Activated CD4-positive, alpha-beta T cell treated with anti-CD3 and anti-CD28 coated beads for 36 hours (primary cell): ENCODE measurements around the gene FILIP1L. TPM values are rescaled to one million over a fixed set of nuclear protein-coding genes. Genes with fewer than 3 reads are reported as not detected.
A peak's percentile ranks its signal among the peaks of the same experiment; 100 is the strongest.

Source experiments
- ATAC-seq: fragments of 200-7000 bp; cut with Tn5 transposase; one replicate; pipeline ENCODE4 v1.10.0; 2021; ENCODE audit warnings: mild to moderate bottlenecking, moderate library complexity
- CTCF ChIA-PET: fragments of 350-600 bp; sonication (Branson Sonifier 250); formaldehyde crosslinking; loops from one replicate; lab custom pipeline; 2021; ENCODE audit warnings: antibody characterized with exemption; lab: Charles Lee
- POLR2A ChIA-PET: fragments of 350-600 bp; sonication (Branson Sonifier 250); formaldehyde crosslinking; loops from one replicate; lab custom pipeline; 2021; ENCODE audit warnings: antibody characterized with exemption, inconsistent platforms; lab: Charles Lee
- DNase-seq: peaks from one replicate; pipeline ENCODE4 v3.0.0-alpha.2; 2020
- H3K27ac Mint-ChIP-seq: one replicate; pipeline ENCODE4 v1.8.0; 2021; ENCODE audit warnings: mixed read lengths
- H3K27me3 Mint-ChIP-seq: one replicate; pipeline ENCODE4 v1.8.0; 2021; ENCODE audit warnings: mixed read lengths
- H3K36me3 Mint-ChIP-seq: one replicate; pipeline ENCODE4 v1.8.0; 2021; ENCODE audit warnings: low read depth, mixed read lengths
- H3K4me1 Mint-ChIP-seq: one replicate; pipeline ENCODE4 v1.8.0; 2021; ENCODE audit warnings: mixed read lengths
- H3K4me3 Mint-ChIP-seq: one replicate; pipeline ENCODE4 v1.8.0; 2021; ENCODE audit warnings: mild to moderate bottlenecking, moderate library complexity, mixed read lengths
- H3K9me3 Mint-ChIP-seq: one replicate; pipeline ENCODE4 v1.8.0; 2021; ENCODE audit warnings: low read depth, mixed read lengths
- intact Hi-C, 2 experiments: fragments of 100-400 bp; cut with DNase I in 1 of 2; cut with micrococcal nuclease in 1 of 2; formaldehyde crosslinking; loops; one replicate each; pipeline versions ENCODE4 v1.14.2 to v1.15.1; 2022 to 2024; cut with DNase I, micrococcal nuclease
- total RNA-seq, 2 experiments: library from RNA; stranded (reverse); gene quantifications; one replicate each; pipeline ENCODE4 v1.2.3, GENCODE V29; 2021

The FILIP1L gene
- total RNA-seq, 2 experiments from 2014 or later: 0.11 TPM; not detected in 1

DNA sequence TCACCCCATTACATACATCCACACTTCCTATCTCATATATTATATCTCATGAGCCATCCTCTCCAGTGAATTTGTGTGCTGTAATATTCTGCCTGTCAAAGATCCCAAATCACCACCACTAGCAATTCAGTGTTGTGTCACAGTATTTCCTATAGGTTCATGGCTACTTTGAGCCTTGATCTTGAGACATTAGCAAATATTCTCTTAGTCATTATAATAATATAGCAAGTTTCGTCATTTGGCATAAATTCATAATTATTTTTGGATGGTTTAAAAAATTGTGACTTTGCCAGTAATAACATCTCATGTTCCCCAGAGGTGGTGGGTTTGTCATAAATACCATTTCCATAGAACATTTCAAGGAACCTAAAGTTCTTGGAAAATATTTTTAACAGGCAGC is 249.0 kb downstream of the FILIP1L start:
- intact Hi-C loops: no loop called here
- ChIA-PET CTCF (no interaction called here), POLR2A (no interaction called here)
- no peaks in the 10 kb centered on the region for H3K9me3 Mint-ChIP-seq
- H3K4me1 Mint-ChIP-seq: peaks cover 37% of the 10 kb centered on the region
- no peak for ATAC-seq
- H3K27me3 Mint-ChIP-seq: no peaks in the 10 kb centered on the region
- peaks cover 8% of the 10 kb centered on the region for H3K36me3 Mint-ChIP-seq
- DNase-seq: no peak
- no peak overlapping the region for H3K4me3 Mint-ChIP-seq
- no peak overlapping the region for H3K27ac Mint-ChIP-seq

DNA sequence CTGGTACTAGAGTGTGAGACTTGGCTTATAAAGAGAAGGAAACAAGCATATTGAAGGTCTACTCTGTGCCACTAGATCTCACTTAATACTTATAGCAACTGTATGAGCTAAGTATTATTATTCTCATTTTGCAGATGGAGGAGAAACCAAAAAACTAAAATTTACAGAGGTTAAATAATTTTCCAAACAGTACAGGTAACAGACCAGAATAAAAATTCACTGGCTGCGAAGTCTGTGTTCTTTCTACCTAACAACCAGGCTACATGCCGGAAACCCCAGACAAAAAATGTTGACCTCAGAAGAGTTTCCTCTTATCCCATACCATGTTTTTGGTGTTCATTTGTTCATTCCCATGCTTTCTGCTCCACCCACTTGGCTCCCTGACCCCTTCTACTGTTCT is 250.0 kb downstream of the FILIP1L start:
- POLR2A ChIA-PET: no interaction called here
- ATAC-seq (no peak), DNase-seq (no peak)
- Mint-ChIP-seq H3K4me3 (no peak overlapping the region), H3K36me3 (peaks cover 6% of the 10 kb centered on the region), H3K9me3 (no peaks in the 10 kb centered on the region), H3K4me1 (peaks cover 37% of the 10 kb centered on the region), H3K27me3 (no peaks in the 10 kb centered on the region), H3K27ac (no peak overlapping the region)
- CTCF ChIA-PET: interaction anchor here (1.0 kb wide), 1 partner anchor 69 kb away, joined by 3 read pairs; no protein-coding TSS in a partner anchor
- intact Hi-C loops: no loop called here

GRCh38 chr3:99863588-99863987 is 250.7 kb downstream of the FILIP1L start:
- Mint-ChIP-seq H3K27me3 (no peaks in the 10 kb centered on the region), H3K36me3 (peaks cover 6% of the 10 kb centered on the region), H3K9me3 (no peaks in the 10 kb centered on the region), H3K4me3 (no peak overlapping the region), H3K27ac (no peak overlapping the region), H3K4me1 (peaks cover 36% of the 10 kb centered on the region)
- DNase-seq (no peak), ATAC-seq (no peak)
- POLR2A ChIA-PET: no interaction called here
- intact Hi-C loops: loop anchor here in 1 of 2 experiments (2.0 kb wide), 1 partner anchor 45 kb away; no protein-coding TSS in a partner anchor
- CTCF ChIA-PET: interaction anchor here (1.0 kb wide), 1 partner anchor 69 kb away, joined by 3 read pairs; no protein-coding TSS in a partner anchor

DNA sequence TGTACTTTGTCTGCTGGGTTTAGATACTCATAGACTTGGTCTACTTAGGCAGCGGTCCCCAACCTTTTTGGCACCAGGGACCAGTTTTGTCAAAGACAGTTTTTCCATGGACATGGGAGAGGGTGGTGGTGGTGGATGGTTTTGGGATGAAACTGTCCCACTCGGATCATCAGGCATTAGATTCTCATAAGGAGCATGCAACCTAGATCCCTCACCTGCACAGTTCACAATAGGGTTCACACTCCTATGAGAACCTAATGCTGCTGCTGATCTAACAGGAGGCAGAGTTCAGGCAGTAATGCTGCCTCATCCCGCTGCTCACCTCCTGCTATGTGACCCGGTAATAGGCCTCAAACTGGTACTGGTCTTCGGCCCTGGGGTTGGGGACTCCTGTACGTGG is 251.3 kb downstream of the FILIP1L start:
- DNase-seq: no peak
- H3K27ac Mint-ChIP-seq: no peak overlapping the region
- intact Hi-C loops: loop anchor here in 1 of 2 experiments (2.0 kb wide), 1 partner anchor 44 kb away; no protein-coding TSS in a partner anchor
- H3K4me3 Mint-ChIP-seq: no peak overlapping the region
- H3K4me1 Mint-ChIP-seq: peaks cover 31% of the 10 kb centered on the region
- H3K27me3 Mint-ChIP-seq: no peaks in the 10 kb centered on the region
- H3K36me3 Mint-ChIP-seq: peaks cover 6% of the 10 kb centered on the region
- CTCF ChIA-PET: interaction anchor here (1.0 kb wide), 1 partner anchor 70 kb away, joined by 3 read pairs; no protein-coding TSS in a partner anchor
- H3K9me3 Mint-ChIP-seq: no peaks in the 10 kb centered on the region
- POLR2A ChIA-PET: no interaction called here
- no peak for ATAC-seq

- Mint-ChIP-seq H3K27me3 (no peaks in the 10 kb centered on the region), H3K4me3 (no peak overlapping the region), H3K9me3 (no peaks in the 10 kb centered on the region), H3K4me1 (peaks cover 23% of the 10 kb centered on the region), H3K27ac (no peak overlapping the region), H3K36me3 (peaks cover 6% of the 10 kb centered on the region)
- POLR2A ChIA-PET: no interaction called here
- CTCF ChIA-PET: interaction anchor here (1.0 kb wide), 1 partner anchor 9 kb away, joined by 3 read pairs; no protein-coding TSS in a partner anchor
- DNase-seq: no peak
- no peak for ATAC-seq
- intact Hi-C loops: loop anchor here in 1 of 2 experiments (2.0 kb wide), 1 partner anchor 43 kb away; no protein-coding TSS in a partner anchor
Observed at GRCh38 chr3:99862208-99862607, 252.1 kb downstream of the FILIP1L start.

DNA sequence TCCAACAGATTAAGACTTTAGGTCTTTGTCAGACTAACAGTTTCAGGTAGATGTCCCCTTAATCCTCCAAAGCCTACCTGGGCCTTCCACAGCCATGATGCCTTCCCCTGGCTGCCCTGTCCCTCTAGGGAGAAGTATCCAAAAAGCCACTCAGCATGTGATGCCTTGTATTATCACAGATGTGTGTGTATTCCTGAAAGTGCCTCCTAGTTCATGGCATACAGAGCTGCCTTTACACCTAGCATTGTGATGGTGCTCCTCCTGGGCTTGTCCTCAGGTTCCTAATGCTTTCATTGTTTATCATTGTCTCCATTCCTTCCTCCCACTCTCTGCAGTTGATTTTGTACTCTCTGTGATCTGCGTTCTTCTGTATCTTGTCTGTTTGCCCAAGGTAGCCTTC is 253.1 kb downstream of the FILIP1L start:
- intact Hi-C loops: no loop called here

GRCh38 chr3:99859825-99860224 is 254.5 kb downstream of the FILIP1L start:
- intact Hi-C loops: no loop called here
- POLR2A ChIA-PET: no interaction called here
- no peak overlapping the region for H3K4me3 Mint-ChIP-seq
- ATAC-seq: no peak
- no peaks in the 10 kb centered on the region for H3K9me3 Mint-ChIP-seq
- no peak for DNase-seq
- H3K27me3 Mint-ChIP-seq: no peaks in the 10 kb centered on the region
- CTCF ChIA-PET: interaction anchor here (0.7 to 2.0 kb wide), 6 partner anchors 8 to 209 kb away, joined by 3 to 10 read pairs (median 6); no protein-coding TSS in a partner anchor
- H3K27ac Mint-ChIP-seq: no peak overlapping the region
- peaks cover 19% of the 10 kb centered on the region for H3K4me1 Mint-ChIP-seq
- peaks cover 9% of the 10 kb centered on the region for H3K36me3 Mint-ChIP-seq

More for the DNA sequence above, 253.1 kb downstream of the FILIP1L start:
- CTCF ChIA-PET: no interaction called here
- Mint-ChIP-seq H3K4me1 (peaks cover 23% of the 10 kb centered on the region), H3K4me3 (no peak overlapping the region), H3K27me3 (no peaks in the 10 kb centered on the region), H3K9me3 (no peaks in the 10 kb centered on the region), H3K27ac (no peak overlapping the region), H3K36me3 (peaks cover 6% of the 10 kb centered on the region)
- ATAC-seq (no peak), DNase-seq (no peak)
- POLR2A ChIA-PET: no interaction called here

DNA sequence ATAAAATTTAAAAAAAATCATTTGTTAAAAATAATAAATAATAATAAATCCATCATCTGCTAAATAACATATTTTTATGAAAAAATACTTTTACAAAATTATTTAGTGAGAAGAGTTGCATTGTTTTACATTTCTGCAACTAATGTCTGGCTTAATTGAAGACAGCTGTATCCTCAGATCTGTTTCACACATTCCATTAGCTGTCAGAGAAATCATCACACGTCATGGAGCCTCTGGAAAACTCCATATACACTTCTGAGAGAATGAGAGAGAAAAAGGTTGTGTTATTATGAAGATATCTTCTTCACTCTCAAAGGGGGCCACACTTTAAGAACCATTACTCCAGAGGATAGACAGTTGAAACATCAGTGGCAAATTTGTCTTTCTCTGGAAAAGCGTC is 255.8 kb downstream of the FILIP1L start:
- intact Hi-C loops: no loop called here
- CTCF ChIA-PET: no interaction called here
- no peak overlapping the region for H3K4me3 Mint-ChIP-seq
- ATAC-seq (no peak), DNase-seq (no peak)
- POLR2A ChIA-PET: interaction anchor here (0.9 kb wide), 1 partner anchor 41 kb away, joined by 3 read pairs; the partner anchor contains the start of gene CMSS1
- H3K27me3 Mint-ChIP-seq: no peaks in the 10 kb centered on the region
- H3K36me3 Mint-ChIP-seq: peaks cover 4% of the 10 kb centered on the region
- H3K27ac Mint-ChIP-seq: no peak overlapping the region
- no peaks in the 10 kb centered on the region for H3K9me3 Mint-ChIP-seq
- H3K4me1 Mint-ChIP-seq: peaks cover 14% of the 10 kb centered on the region

GRCh38 chr3:99857278-99857677 is 257.0 kb downstream of the FILIP1L start:
- no peak for ATAC-seq
- no peaks in the 10 kb centered on the region for H3K9me3 Mint-ChIP-seq
- H3K4me3 Mint-ChIP-seq: no peak overlapping the region
- H3K36me3 Mint-ChIP-seq: peaks cover 4% of the 10 kb centered on the region
- H3K27ac Mint-ChIP-seq: no peak overlapping the region
- DNase-seq: no peak
- intact Hi-C loops: loop anchor here in 1 of 2 experiments (2.0 kb wide), 1 partner anchor 16 kb away; no protein-coding TSS in a partner anchor
- ChIA-PET CTCF (no interaction called here), POLR2A (interaction anchor here (1.0 kb wide), 1 partner anchor 11 kb away, joined by 4 read pairs; no protein-coding TSS in a partner anchor)
- H3K27me3 Mint-ChIP-seq: no peaks in the 10 kb centered on the region
- H3K4me1 Mint-ChIP-seq: peaks cover 14% of the 10 kb centered on the region

DNA sequence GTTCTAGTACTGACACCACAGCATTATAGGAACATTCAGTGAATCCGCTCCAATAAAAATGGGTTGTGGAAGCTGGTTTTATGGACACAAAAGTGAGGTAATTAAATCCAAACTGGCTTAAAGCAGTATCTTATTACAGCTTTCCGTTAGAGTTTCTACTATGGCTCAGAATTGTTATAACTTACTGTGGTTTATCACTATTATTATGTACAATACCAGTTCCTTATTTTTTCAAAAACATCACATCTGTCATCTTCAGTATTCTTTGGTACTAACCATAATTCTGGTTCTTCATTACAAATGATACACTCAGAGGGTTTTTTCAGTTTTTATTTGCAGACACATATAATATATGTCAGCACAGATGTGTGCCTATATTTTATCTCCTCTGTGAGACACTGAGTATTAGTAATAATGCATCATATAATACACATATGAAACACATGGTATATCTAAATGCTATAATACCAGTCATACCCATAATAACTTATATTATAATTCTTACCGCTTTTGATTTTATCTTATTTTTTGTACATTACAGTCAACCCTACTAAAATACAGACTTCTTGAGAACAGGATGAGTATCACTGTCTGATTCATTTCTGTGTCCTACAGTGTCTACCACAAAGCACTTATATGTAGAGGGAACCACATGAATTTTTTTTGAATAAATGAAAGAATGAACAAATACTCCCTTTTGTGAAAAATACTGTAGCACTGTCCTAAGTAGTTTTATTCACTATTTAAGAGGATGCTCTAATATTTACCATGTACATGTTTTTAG is 257.7 kb downstream of the FILIP1L start:
- CTCF ChIA-PET: interaction anchor here (0.7 kb wide), 1 partner anchor 10 kb away, joined by 5 read pairs; no protein-coding TSS in a partner anchor
- peaks cover 14% of the 10 kb centered on the region for H3K4me1 Mint-ChIP-seq
- H3K27me3 Mint-ChIP-seq: no peaks in the 10 kb centered on the region
- no peak overlapping the region for H3K27ac Mint-ChIP-seq
- POLR2A ChIA-PET: interaction anchor here (1.0 kb wide), 1 partner anchor 11 kb away, joined by 4 read pairs; no protein-coding TSS in a partner anchor
- H3K4me3 Mint-ChIP-seq: no peak overlapping the region
- DNase-seq (no peak), ATAC-seq (peak; percentile 90)
- intact Hi-C loops: loop anchor here in 1 of 2 experiments (2.0 kb wide), 1 partner anchor 16 kb away; no protein-coding TSS in a partner anchor
- H3K9me3 Mint-ChIP-seq: no peaks in the 10 kb centered on the region
- H3K36me3 Mint-ChIP-seq: peaks cover 4% of the 10 kb centered on the region

DNA sequence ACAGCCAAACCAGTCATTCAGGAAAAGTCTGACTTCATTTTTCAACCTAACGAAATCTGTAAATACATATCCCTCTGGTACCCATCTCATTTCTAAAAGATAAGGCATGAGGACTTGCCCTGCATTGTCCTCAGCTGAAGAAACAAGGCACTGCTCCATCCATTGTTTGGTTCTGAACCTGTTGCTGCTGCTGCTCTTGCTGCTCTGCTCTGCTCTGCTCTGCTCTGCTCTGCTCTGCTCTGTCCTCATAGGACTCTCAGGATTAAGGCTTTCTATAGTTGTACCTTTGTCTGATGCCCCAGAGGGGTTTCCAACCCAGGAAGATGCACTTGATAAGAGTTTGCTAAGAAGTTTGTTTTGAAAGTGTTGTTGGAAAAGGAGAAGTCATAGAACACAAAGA is 258.4 kb downstream of the FILIP1L start:
- no peak overlapping the region for H3K4me3 Mint-ChIP-seq
- ChIA-PET CTCF (interaction anchor here (0.7 to 1.0 kb wide), 3 partner anchors 9 to 191 kb away, joined by 3 to 5 read pairs (median 4); no protein-coding TSS in a partner anchor), POLR2A (no interaction called here)
- H3K9me3 Mint-ChIP-seq: no peaks in the 10 kb centered on the region
- ATAC-seq (no peak), DNase-seq (no peak)
- peaks cover 14% of the 10 kb centered on the region for H3K4me1 Mint-ChIP-seq
- peaks cover 4% of the 10 kb centered on the region for H3K36me3 Mint-ChIP-seq
- H3K27me3 Mint-ChIP-seq: no peaks in the 10 kb centered on the region
- no peak overlapping the region for H3K27ac Mint-ChIP-seq
- intact Hi-C loops: loop anchor here in 1 of 2 experiments (2.0 kb wide), 1 partner anchor 17 kb away; no protein-coding TSS in a partner anchor
